ENCODE data around the gene ARHGAP26.

ARHGAP26 gene

DNA sequence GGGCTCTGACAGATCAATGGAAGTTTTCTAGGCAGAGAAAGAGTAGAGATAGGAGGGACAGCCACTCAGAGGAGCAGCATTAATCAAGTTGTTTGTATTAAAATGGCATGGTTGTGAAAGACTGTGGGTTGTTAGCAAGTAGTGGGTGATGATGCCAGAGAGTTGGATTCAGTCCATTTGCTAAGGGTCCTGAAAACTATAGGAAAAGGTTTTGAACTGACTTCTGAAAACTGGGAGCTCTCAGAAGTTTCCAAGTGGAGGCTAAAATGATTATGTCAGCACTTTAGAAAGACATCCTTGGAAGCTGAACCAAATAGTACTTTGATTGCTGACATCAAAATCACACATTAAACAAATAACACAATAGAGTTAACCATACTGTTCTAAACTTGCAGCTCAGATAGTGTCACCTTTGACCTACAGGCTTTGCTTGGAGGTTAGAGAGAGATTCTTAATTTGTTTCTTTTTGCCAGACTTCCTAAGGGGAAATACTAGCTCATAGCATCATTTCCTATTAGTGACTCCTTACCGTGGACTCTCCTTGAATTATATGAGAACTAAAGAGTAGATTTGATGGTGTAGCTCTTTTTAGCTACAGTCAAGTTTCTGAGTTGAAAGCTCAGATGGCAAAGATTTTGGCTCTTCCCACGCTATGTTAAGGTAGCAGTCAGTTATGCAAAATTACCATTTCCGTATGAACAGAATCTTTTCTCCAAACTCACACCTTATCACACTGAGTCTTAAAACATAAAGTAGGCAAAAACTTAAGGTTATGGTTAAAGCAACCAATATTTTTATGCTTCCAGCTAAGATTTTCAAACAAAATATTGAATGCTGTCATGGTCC, 356.2 kb downstream of the ARHGAP26 start:
- TF ChIP-seq TAF1 (IDR thresholded peaks at IDR 0.05; ENCODE audit: borderline replicate concordance, insufficient read depth, low read length), result no peak
- no peak for TF ChIP-seq SIN3A (IDR thresholded peaks at IDR 0.05; ENCODE audit: borderline replicate concordance, insufficient read depth, low read length)
- TF ChIP-seq, protein P1, sequence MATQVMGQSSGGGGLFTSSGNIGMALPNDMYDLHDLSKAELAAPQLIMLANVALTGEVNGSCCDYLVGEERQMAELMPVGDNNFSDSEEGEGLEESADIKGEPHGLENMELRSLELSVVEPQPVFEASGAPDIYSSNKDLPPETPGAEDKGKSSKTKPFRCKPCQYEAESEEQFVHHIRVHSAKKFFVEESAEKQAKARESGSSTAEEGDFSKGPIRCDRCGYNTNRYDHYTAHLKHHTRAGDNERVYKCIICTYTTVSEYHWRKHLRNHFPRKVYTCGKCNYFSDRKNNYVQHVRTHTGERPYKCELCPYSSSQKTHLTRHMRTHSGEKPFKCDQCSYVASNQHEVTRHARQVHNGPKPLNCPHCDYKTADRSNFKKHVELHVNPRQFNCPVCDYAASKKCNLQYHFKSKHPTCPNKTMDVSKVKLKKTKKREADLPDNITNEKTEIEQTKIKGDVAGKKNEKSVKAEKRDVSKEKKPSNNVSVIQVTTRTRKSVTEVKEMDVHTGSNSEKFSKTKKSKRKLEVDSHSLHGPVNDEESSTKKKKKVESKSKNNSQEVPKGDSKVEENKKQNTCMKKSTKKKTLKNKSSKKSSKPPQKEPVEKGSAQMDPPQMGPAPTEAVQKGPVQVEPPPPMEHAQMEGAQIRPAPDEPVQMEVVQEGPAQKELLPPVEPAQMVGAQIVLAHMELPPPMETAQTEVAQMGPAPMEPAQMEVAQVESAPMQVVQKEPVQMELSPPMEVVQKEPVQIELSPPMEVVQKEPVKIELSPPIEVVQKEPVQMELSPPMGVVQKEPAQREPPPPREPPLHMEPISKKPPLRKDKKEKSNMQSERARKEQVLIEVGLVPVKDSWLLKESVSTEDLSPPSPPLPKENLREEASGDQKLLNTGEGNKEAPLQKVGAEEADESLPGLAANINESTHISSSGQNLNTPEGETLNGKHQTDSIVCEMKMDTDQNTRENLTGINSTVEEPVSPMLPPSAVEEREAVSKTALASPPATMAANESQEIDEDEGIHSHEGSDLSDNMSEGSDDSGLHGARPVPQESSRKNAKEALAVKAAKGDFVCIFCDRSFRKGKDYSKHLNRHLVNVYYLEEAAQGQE (IDR thresholded peaks at IDR 0.05; ENCODE audit: insufficient read depth in 1 of 2, low read depth in 2 of 2, low read length in 2 of 2), result no peak
- no peak for TF ChIP-seq FOXP2 (optimal IDR thresholded peaks at IDR 0.05; ENCODE audit: borderline replicate concordance, extremely low read depth, extremely low read length, insufficient read depth)
- no peak for TF ChIP-seq POLR2AphosphoS5 (IDR thresholded peaks at IDR 0.05; ENCODE audit: low read depth, low read length)

DNA sequence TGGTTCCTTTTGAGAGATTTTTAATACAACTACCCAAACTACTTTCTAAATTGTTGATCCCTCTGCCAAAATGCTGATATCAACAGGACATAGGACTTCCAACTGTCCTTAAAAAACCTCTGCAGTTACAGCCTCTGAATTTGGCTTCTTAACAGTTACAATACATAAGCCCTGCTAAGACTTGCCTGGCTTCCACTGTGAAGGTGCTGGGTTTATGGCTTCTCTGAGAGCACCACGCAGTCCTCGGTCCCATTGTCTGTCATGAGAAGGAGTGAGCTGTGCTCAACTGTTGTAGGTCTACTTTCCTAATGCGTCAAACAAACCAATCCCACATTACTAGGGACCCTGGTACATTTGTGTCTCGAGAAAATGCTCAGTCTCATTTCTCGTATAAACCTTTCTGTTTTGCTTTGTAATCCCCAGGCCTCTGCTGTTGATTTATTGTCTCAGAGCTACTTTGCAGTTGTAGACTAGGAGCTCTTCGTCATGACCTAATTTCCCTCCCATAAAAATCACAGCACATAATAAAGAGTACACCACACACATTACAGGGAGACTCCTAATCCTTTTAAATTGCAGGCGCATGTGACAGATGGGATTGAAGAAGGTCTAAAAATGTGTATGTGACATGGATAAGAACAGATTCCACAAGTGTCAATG, 358.4 kb downstream of the ARHGAP26 start:
- TF ChIP-seq TAF1 (IDR thresholded peaks at IDR 0.05; ENCODE audit: borderline replicate concordance, insufficient read depth, low read length) (no peak), POLR2AphosphoS5 (IDR thresholded peaks at IDR 0.05; ENCODE audit: low read depth, low read length) (no peak), SIN3A (IDR thresholded peaks at IDR 0.05; ENCODE audit: borderline replicate concordance, insufficient read depth, low read length) (no peak), FOXP2 (optimal IDR thresholded peaks at IDR 0.05; ENCODE audit: borderline replicate concordance, extremely low read depth, extremely low read length, insufficient read depth) (no peak)
- TF ChIP-seq, protein P1 (IDR thresholded peaks at IDR 0.05; ENCODE audit: insufficient read depth in 1 of 2, low read depth in 2 of 2, low read length in 2 of 2), result no peak

DNA sequence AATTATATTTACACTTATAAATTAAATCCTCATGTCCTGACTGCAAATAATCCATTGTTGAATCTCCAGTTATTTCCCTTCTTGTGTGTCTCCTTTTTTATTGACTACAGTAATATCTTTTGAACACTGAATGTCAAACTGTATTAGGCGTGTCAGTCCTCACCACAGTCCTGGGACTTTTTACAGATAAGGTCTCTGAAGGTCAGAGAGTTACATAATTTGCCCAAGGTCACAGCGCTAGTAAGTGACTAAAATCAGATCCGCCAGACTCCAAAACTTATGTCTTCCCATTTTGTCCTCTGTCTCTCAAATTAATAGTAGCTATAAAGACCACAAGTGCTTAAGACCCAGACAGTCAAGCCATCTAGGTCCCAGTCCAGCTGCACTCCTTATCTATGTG, 359.0 kb downstream of the ARHGAP26 start:
- TF ChIP-seq SIN3A (IDR thresholded peaks at IDR 0.05; ENCODE audit: borderline replicate concordance, insufficient read depth, low read length), result no peak
- TF ChIP-seq, protein P1 (IDR thresholded peaks at IDR 0.05; ENCODE audit: insufficient read depth in 1 of 2, low read depth in 2 of 2, low read length in 2 of 2), result no peak
- no peak for TF ChIP-seq FOXP2 (optimal IDR thresholded peaks at IDR 0.05; ENCODE audit: borderline replicate concordance, extremely low read depth, extremely low read length, insufficient read depth)
- no peak for TF ChIP-seq POLR2AphosphoS5 (IDR thresholded peaks at IDR 0.05; ENCODE audit: low read depth, low read length)

DNA sequence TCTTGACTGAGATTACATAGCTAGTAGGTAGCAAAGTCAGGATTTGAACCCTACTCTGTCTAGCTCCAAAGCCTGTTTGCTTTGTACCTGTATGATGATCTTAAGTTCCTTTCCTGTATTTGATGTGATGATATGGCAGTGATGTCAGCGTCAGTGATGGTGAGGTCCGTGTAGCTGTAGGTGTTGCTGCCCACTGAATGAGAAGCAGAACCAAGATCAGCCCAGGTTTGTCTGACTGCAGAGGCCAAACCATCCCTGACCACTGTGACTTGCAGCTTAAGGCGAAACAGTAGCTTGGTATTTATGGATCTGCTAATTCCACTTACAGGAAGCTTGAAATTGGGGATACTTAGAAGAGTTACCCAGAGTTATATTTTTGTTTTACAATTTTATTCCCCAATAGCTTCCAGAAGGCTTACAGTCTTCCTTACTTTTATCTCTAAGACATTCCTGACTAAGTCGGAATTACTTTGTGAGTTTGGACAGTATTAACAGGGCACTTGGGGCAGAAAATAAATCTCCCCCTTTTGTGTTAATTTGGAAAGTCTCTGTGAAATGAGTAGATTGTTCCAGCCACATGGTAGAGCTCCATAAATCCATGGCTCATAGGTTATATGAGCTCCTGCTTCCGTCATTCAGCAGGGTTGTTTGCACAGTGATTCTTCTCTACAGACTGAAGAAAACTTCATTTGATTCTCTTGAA, 359.9 kb downstream of the ARHGAP26 start:
- TF ChIP-seq, protein P1 (IDR thresholded peaks at IDR 0.05; ENCODE audit: insufficient read depth in 1 of 2, low read depth in 2 of 2, low read length in 2 of 2), result no peak
- TF ChIP-seq POLR2AphosphoS5 (IDR thresholded peaks at IDR 0.05; ENCODE audit: low read depth, low read length), result no peak
- no peak for TF ChIP-seq TAF1 (IDR thresholded peaks at IDR 0.05; ENCODE audit: borderline replicate concordance, insufficient read depth, low read length)
- no peak for TF ChIP-seq SIN3A (IDR thresholded peaks at IDR 0.05; ENCODE audit: borderline replicate concordance, insufficient read depth, low read length)
- TF ChIP-seq FOXP2 (optimal IDR thresholded peaks at IDR 0.05; ENCODE audit: borderline replicate concordance, extremely low read depth, extremely low read length, insufficient read depth), result no peak

Data from PFSK-1 (cell line).